ENCODE measurements around the gene SHISAL1.

GRCh38 chr22:44344407-44344806, 31.7 kb upstream of the SHISAL1 start:
- no peak for TF ChIP-seq POLR2A (IDR thresholded peaks at IDR 0.05; ENCODE audit: low read depth, low read length)
- TF ChIP-seq POLR2AphosphoS5 (IDR thresholded peaks at IDR 0.05; ENCODE audit: low read depth, low read length): no peak
- no peak for TF ChIP-seq TAF1 (IDR thresholded peaks at IDR 0.05; ENCODE audit: borderline replicate concordance, low read depth, low read length)
